IPS DF 19.7 (cell line): ENCODE measurements around the gene ADAM19.

Source experiments
- DNase-seq: peaks from one replicate; pipeline ENCODE4 v3.0.0-alpha.2; 2013; ENCODE audit warnings: low read depth, low spot score

ADAM19 gene

DNA sequence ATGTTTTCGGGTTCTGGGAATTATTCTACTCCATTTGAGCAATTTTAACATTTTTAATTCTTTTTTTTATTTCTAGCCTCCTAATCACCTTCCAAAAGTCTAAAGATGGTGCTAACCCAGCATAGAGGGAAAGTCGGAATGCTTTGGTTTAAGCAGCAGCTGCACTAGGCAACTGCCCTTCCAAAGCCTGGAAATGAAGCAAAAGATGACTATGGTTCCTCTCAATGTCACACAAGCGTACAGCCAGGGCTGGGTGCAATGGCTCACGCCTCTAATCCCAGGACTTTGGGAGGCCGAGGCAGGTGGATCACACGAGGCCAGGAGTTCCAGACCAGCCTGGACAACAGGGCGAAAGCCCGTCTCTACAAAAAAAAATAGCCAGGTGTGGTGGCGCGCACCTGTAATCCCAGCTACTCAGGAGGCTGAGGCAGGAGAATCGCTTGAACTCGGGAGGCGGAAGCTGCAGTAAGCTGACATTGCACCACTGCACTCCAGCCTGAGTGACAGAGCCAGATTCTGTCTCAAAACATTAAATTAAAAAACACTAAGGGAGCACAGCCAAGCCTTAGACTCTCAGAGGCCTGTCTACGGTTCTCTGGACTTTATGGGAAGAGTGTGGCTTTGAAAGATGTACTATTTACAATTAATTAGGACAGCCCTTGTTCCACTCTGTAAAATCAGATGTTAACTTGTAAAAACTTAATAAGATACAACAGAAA lies 33.1 kb downstream of the ADAM19 start:
- no peak for DNase-seq

DNA sequence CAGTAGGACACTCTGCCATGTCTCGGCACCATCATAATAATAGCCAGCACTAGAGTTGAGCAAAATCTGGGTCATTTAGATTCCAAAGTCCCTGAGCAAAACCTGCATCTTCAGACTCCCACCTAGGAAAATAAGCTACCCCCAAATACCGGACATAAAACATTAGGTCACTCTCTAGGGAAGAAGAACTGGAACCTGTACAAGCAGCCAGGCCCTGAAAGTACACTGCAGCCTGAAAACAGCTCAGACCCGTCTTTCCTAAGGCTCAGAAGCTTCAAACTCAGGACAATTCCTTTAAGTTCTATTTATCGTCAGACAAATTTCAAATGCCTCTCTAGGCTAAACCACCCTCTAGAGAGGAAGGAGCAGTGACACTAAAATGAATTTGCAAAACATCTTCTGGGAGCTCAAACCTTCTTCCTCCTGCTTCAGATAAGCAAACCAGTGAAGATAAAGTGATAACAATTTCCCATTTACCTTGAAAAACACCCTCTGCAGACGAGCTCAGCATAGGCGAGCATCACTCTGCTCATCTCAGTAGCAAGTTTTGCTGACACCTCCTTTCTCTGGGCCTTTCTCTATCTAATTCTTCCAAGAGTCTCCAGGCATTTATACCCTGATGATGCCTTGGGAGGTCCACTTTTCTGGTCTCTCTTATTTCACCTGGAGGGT lies 34.0 kb downstream of the ADAM19 start:
- DNase-seq, result no peak

DNA sequence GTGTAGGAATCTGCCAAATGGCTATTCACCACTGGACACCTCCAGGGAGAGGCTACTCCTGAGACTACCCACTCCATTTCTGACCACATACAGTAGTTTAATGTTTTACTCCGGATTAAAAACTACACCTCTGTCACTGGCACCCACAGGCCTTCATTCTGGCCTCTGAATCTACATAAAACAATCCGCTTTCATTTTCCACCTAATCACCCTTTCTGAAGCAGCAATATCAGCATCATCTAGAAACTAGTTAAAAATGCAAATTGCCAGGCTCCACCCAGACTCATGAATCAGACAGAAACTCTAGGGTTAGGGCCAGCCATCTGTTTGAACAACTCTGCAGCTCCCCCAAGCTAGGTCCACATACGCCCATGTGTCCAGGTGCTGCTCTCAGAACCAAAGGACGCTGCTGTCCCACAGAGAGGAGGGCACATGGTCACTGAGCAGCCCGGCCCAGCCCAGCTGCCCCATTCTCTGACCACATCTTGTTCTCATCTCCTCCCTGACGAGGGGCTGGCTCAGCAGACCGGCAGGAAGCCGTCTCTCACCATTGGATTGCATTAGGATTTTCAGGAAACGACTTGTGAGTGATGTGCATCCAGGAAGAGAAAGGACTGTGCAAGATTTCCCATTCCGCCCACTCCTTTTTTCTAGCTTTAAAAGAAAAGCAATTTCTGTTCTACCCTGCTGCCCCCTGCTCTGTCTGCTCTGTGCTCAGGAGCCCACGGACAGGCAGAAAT lies 34.7 kb downstream of the ADAM19 start:
- DNase-seq, result no peak

DNA sequence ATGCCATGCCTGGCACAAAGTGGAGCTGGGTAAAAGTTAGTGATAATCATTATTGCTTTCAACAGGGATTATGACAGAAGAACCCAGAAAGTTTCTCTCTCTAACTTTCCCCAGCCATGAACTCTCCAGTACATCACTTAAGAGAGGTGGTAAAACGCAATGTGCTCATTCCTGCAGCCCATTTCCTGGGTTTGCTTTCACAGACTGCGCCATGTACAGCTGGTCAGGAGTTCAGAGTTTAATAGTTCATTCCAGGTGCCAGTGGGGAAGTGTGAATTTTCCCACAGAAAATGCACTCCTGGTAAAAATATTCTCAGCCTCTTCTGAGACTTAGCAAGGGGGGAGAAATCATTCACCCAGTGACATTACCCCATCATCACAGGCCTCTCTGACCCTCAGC lies 35.5 kb downstream of the ADAM19 start:
- no peak for DNase-seq

DNA sequence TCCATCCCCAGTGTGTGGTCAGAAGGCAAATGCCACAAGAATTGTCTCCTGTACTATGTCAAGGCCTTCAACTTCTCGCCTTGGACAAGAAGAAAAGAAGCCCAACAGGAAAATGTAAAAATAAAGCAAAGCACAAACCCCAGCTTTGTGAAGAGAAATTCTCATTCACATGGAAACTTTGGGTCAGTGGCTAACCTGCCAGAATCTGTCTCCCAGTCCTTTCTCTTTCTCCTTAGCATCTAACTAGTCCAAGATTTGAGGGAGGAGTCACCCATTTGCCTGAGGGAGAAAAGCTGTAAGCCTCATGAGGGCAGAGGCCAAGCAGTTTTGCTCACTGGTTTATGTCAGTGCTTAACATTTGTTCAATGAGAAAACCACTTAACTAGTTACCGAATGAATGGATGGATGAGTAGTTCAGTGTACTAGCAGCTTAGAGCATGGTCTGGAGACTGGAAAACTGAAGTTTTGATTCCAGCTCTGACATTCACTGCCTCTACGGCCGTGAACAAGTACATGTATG lies 36.0 kb downstream of the ADAM19 start:
- DNase-seq, result no peak

DNA sequence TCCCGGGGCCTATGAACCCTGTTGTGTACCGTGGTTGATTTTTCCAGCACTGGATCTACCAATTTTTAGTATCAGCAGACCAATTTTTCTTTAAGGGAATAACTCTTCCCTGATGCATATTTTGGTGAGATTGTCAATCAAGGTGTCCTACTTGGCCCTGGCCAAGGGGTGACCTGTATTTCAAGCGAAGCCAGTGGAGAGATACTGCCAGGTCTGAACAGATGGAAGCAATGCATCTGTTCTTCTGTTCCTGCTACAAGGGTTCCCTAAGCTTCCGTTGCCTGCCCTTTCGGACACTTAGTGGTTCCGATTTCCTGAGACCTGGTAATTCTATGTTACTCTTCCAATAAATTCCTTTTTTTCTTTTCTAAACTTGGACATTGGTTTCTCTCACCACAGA lies 37.3 kb downstream of the ADAM19 start:
- DNase-seq, result no peak

DNA sequence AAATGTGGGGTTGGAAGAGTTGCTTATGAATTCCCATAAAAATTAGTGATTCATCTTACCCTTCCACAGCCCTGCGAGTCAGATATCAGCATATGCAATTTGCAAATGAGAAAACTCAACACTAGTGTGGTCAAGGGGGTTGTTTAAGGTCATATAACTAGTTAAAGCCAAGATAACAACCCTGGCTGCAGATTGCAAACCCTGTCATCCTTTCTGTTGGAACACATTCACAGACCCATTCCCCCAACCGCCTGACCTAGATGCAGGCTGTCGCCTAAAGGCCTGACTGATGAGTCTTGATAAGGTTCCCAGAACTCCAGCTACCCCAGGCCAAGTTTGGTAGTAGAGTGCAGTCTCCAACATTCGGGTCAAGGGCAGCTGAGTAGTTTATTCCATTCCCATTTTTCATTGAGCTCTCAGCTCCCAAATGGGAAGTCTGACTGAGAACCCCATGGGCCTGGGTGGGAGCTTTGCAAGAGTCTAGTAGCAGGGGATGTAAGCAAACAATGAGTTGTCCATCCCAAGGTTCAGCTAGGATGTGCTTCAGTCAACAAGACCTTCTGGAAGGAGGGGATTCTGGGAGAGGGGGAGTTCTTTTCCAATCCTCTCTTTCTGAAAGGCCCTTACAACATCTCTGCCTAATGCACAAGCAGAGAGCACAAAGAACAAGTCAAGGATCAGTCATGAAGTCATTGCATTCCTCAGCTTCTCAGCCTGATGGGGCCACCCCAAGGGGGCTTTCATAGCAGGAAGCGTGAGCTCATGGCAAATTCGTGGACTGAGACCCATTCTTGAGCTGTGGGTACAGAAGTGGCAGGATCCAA lies 40.3 kb downstream of the ADAM19 start:
- DNase-seq, result no peak

DNA sequence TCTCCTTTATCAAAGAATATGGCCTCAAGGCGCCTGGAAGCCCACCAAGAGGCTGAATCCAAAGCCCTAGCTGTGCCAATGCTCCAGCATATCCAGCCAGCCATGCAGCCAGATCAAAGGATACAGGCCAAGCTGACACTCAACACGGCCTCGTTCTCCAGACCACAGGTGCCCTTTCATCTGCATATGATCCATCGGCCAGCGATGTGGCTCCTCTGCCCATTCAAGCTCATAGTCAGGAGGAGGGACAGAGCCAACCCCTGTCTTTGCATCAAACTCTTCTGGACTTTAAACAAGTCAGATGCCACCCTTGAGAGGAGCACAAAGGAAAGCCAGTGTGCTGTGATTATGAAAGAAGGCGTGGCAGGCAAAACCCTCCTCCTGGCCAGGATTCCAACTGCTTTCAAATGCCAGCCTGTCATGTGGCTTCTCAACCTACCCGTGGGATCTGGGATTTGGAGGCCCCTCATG lies 42.5 kb downstream of the ADAM19 start:
- DNase-seq, result no peak

DNA sequence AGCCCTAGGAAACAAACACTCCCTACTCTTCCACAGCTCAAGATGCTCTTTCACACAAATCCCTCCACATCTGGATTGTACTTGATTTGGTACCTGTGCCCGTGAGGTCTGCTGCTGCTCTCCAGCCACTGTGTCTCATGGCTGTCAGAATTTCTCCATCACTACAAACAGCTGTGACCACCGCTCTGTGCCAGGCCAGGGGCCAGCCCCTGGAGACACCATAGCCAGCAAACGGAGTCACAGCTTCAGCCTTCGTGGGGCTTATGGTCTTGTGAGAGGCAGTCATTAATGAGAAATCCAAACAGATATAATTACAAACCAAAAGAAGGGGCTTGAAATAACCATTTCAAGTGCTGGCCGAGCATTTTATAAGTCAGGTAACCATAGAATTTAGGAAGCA lies 43.6 kb downstream of the ADAM19 start:
- no peak for DNase-seq

DNA sequence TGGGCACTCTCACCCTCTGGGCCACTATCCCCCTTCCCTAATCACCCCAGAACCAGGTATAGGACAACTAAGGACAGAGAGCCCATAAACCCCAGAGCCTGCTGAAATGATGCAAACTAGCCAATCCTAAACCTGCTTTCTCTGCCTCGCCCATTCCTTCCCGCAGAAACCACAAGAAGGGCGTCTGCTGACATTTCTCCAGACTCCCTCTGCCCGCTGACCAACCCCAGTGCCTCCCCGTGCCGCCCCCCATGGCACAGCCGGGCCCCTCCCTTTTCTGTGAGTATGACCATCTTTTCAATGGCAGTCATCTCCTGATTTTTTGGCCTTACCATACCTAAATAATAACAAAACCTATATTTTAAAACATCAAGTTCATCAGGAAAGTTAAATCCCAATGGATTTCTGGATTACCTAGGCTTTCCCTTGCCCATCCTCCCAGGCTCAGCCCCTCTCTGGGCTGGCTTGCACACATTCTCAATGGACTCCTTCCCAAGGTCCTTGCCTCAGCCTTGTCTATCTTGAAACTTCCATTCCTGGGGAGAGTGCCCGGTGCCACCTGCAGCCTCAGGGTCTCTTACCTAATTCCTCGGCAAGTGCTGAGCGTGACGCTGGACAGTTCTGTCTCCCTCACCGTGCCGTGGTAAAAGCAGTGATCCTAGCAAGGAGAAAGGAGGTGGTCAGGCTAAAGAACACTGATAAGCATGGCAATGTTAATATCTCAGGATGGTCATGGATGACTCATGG lies 45.2 kb downstream of the ADAM19 start:
- no peak for DNase-seq

DNA sequence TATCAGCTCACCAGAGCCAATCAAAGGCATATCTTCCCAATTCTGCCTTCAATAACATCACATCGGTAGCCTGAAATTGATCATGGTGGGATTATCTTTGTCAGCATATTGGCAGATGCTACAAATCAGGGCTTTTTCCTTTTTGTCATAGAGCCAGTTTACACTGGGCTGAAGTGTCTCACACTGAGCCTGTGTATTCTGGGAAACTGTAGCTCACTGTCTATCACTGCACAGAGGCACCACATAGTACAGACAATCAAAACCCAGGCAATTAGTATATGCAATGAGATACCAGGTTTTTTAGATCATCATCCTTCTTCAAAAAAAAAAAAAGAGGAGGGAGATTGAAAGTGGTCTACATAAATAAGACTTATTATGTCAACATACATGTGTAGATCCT lies 46.6 kb downstream of the ADAM19 start:
- no peak for DNase-seq

DNA sequence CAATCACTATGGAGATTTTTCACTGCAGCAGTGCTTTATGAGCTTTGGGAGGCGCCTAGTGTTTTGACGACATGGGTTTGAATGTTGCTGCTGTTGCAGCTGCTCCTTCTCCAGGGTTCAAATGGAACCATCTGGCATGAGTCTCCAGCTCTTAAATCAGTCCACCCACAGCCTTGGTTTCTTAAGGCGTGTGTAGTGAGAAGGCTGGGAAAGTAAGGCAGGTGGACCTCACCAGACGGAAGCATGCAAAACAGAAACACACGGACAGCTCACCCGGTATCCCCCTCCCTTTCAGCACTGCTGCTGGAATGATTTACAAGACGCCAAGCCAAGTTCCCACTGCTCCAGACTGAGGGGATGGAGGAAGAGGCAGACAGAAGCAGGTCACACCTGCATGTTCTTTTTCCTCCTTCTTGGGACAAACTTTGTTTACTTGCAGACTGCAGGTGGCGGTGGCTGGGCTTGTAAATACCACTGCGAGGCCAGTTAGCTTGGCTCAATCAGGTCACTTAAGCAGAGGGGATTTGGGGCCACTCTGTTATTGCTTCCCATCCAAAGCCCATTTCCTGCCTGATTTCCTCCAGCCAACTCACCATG lies 47.4 kb downstream of the ADAM19 start:
- DNase-seq, result no peak

DNA sequence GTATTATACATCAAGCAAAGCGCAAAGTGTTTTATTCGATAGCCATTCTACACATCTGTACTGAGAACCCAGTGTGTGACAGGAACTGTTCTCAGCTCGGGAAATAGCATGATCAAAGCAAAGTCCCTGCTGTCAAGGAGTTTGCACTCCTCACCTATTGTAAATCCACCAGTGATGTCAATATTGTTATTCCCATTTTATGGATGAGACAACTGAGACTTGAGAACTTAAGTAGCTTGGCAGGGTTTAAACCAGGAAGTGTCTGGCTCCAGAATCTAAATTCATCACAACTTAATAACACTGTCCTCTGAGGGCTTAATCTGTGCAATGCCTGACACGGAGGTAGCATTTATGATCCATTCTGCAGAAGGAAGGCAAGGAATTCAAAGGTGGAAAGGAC lies 50.7 kb downstream of the ADAM19 start:
- no peak for DNase-seq

DNA sequence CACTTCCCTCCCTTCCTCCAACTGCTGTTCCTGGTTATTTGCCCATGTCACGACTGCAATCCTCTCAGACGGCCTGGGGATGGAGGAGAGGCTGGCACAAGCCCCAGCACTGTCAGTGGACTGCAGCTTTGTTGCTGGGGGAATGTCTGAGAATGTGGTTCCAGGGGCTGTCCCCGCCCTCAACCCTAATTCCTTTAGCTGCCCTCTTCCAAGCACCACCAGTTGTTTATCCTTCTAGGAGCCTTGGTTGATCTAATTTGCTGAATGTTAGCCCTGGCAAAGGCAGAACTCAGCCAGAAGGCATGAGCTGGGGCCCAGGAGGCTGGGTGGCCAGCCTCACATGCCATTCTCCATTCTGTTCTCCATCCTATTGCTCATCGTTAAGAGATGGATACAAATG lies 51.6 kb downstream of the ADAM19 start:
- no peak for DNase-seq

DNA sequence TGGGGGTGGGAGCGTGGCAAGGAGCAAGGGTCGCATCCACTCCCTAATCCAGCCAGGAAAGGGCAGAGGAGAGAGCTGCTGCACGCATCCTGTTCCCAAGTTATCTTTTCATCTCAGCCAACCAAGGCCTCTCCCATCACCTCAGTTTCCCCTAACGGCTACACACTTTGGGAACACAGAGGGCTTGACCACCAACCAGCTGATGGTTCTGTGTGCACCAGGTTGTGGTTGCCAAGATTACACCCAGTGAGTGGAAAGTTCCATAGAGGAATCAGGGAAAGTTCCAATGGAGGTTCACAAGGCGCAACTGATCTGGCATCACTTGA lies 53.9 kb downstream of the ADAM19 start:
- no peak for DNase-seq

DNA sequence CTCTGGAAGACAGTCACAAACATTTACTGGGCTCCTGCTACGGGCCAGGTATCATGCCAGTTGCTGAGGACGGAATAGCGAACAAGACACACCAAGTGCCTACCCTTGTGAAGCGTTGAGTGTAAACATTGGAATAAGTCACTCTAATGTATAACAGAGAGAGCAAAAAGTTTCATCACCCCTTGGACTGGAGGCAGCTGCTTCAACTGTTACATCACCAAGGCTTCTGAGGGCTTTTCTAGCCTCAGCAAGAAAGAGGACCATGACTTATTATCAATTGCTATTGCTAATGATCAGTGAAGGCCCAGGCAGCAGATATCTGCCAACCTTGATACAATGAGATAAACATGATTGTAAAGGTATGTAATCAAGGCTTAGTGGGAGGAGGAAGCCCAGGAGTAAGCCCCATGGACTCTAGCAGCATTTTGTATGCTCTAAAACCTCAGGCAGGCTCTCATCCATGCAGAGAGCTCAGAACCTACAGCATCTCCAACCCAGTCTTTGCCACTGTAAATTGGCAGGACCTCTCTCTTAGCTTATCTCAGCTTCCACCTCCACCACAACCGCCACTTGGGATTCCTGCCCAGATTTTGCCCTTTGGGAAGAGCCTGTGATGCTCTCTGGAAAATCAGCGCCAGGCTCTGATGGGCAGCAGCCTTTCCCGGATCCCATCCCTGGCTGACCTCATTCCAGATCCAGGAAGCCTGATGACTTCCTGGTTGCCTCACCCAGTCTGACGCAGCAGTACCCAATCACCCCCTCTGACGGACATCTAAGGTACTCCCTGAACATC lies 54.5 kb downstream of the ADAM19 start:
- no peak for DNase-seq

DNA sequence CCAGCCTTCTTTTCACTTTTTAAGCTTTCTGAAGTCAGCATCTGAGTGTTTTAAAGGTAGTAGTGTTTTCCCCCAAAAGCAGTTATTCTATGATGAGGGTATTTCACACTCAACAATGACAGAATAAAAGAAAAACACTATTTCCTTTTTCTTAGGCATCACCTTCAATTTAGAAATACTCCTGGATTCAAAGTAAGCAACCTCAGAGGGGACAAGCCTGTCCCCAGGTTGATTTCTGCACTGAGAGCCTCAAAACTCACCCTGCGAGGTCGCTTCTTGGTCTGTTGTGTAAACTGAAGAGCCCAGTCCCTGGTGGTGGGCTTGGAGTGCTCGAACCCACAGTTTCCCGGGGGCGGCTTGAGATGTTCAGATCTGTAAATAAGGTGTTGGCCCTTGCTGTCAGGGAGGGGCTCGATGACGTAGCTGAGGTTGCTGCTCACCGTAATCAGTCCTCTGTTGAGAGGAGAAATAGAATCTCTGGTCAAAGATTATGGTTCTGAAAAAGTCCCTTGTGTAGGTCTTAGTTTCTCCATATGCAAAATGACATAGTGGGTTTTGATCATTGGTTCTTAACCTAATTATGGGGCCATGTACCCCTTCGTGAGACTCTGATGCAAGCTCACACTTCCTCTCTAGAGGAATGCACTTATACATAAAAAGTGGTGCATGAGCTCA lies 55.9 kb downstream of the ADAM19 start:
- DNase-seq, result no peak

DNA sequence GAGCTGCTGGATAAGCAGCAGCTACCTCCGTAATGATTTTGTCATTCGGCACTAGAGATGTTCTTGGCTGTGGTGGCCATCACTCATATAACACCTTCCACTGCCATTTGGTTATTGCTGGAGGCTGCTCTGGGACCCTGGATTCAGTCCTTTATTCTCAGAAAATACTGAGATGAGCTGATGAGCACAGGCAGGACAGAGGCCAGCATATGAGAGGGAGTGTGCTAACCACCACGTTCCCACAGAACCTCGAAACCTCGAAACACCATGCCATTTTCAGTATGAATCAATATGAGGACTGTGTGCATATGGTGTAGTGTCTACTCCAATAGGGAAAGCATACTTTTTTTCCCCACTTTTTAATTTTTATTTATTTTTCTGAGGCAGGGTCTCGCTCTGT lies 56.6 kb downstream of the ADAM19 start:
- DNase-seq, result no peak

DNA sequence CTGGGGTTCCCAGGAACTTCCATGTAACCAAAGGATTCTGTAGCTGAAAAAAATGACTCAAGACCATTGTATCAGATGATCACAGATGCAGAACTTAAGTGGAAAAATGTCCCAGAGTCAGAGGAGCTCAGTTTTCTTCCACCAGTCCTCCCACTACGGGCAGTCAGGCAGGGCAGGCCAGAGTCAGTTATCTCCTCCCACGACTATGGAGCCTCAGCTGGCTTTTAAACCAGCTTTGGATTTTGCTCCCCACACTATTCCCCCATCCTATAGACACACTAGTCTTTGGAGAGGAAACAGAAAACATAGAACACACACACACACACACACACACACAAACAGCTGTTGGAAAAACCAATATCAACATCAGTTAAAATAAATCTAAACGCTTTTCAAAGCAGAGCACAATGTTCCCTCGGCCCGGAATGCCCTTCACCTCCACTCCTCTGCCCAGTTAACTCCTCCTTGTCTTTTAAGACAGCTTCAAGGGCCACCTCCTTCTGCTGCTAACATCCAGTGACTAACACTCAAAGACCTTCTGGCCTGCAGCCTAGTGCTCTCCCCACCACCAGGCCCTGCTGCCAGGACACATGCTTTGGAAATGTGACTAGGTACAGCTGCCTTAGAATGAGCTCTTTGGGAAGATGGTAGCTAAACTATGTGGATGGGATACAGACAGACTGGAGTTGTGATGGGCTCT lies 58.8 kb downstream of the ADAM19 start:
- DNase-seq, result no peak
